NCI-H226 (cell line): ENCODE results near the gene CFAP161.

Experiments used
- DNase-seq: peaks from one replicate; pipeline ENCODE4 v3.0.0-alpha.2; 2015

CFAP161 gene, protein sequence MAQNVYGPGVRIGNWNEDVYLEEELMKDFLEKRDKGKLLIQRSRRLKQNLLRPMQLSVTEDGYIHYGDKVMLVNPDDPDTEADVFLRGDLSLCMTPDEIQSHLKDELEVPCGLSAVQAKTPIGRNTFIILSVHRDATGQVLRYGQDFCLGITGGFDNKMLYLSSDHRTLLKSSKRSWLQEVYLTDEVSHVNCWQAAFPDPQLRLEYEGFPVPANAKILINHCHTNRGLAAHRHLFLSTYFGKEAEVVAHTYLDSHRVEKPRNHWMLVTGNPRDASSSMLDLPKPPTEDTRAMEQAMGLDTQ

DNA sequence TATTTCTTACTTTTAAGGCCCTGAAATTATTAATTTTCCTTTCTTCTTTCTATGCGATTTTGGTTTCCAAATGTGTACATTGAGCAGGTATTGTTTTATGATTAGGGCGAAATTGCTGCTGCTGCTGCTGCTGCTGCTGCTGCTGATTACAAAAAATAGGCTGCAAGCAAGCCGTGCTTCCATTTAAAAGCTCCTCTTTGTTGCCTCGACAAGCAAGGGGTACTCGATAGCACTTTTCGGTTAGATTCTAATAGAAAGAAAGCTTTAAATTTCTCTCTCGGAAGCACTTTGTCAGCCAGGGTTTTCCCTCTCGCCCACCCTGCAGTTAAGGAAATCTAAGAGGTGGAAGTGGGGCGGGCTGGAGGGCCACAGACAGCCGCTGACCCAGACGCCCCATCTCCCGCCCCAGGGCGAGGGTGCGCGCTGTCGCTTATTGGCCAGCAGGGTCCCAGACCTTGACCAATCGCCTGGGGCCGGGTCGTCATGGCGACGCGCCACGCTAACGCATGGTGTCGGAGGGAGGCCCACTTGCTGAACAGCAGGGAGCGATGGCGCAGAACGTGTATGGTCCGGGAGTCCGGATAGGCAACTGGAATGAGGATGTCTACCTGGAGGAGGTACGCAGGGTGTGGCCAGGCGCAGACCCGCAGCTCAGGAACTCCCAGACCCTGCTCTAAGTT is at the start of gene CFAP161:
TSS of gene CFAP161 (plus strand) at position 489 of the 680 bp plus-strand sequence. CDS start at position 549, 60 bp downstream.
- peak; percentile 21 for DNase-seq

DNA sequence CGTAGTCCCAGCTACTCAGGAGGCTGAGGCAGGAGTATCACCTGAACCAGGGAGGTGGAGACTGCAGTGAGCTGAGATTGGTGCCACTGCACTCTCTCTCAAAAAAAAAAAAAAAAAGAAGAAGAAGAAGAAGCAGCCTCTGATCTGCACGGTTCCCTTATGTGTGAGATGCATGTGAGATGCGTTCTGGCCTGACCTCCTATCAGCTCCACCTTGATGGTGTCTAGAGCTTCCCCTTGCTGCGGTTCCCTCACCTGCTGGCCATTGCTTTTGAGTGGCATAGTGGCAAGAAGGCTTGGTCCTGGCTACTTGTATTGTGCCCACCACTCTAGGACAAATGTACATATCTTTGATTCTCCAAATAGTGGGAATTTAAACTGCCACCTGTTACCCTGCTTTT is 49.4 kb upstream of the CFAP161 start:
- DNase-seq = no peak

- DNase-seq = no peak
Observed at GRCh38 chr15:81085213-81085612, 48.9 kb upstream of the CFAP161 start.

- no peak for DNase-seq
Observed at GRCh38 chr15:81085898-81086297, 48.2 kb upstream of the CFAP161 start.

- DNase-seq = no peak
Observed at GRCh38 chr15:81087066-81087465, 47.0 kb upstream of the CFAP161 start.

DNA sequence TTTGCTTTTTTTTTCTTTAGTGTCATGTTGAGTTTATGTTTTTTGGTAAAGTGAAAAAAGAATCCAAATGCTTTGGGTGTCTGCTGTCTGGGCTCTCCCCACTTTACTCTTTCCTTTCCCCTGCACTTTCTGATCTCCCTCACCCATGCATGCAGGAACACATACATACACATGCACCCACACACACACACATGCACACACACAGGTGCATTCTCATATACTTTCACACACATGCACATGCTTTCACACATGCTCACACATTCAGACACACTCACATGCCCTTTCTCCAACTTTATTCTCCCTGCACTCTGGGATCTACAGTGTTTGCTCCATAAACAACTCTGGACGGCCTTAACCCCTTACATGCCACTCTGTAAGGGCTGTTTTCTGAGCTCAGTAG is 46.4 kb upstream of the CFAP161 start:
- no peak for DNase-seq

DNA sequence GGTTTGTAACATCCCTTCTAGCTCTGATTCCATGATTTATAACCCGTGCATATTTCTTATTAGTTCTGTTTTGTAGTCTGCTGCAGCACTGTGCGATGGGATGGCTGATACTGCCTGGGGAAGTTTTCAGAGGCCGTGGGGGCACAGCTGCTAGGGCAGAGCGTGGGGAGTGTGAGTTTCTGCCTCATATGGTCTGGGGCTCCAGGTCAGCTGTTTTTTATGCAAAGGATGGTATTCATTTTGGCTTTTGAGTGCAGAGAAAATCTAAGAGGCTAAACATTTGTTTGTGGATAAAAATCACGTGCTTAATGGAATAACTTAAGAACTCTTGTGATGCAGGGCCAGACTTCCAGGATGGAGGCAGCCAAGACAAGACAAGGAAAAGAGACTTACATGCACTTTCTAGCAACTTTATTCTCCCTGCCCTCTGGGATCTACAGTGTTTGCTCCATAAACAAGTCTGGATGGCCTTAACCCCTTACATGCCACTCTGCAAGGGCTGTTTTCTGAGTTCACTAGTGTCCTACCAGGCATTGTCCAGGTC is 45.5 kb upstream of the CFAP161 start:
- no peak for DNase-seq

- DNase-seq = peak; percentile 78
Observed at GRCh38 chr15:81091889-81092558, 42.0 kb upstream of the CFAP161 start.

- DNase-seq = no peak
Observed at GRCh38 chr15:81092559-81092902, 41.5 kb upstream of the CFAP161 start.

DNA sequence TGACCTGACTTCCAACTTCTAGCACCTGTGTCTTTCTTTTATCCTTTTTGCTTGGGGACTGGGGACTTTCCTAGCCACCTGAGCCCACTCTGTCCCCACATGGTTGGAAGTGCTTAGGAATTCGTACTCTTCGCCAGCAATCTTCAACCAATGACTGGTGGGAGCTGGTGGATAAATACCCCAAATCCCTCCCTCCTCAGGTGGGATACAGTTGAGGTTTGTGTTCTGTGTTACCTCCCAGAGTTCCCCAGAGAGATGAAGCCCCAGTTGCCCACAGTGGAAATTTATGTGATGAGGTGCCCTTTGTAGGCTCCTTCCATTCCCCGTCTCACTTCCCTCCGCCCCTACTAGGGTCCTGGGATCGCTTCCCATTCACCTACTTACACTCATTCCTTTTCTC is 40.1 kb upstream of the CFAP161 start:
- DNase-seq = no peak

DNA sequence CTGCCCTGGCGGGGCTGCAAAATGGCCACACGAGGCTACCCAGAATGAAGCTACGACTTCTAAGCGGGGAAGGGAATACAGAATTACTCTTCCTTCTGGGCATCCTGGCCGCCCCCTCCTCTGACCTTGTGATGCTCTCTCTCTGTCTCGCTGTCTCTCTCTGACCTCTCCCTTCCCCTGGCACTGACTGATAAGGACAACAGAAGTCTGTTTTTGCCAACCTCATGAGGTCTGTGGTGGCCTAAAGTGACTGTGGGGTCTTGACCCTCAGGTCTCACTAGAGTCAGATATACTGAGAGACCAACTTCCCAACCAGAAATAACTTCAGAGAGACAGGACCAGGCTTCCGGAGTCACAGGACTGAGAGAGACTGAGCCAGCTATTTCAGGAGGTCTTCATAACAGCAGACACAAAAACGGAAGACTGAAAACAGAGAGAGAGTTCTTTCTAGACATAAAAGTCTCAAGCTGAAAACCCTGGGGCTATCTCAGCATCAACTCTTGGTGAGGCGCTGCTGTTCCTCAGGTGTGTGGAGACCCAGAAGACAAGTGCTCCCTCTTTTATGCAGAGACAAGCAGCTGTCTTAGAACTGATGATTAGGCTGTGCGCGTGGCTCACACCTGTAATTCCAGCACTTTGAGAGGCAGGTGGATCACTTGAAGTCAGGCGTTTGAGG is 38.2 kb upstream of the CFAP161 start:
- no peak for DNase-seq

GRCh38 chr15:81096398-81096797 is 37.7 kb upstream of the CFAP161 start:
- DNase-seq = no peak

DNA sequence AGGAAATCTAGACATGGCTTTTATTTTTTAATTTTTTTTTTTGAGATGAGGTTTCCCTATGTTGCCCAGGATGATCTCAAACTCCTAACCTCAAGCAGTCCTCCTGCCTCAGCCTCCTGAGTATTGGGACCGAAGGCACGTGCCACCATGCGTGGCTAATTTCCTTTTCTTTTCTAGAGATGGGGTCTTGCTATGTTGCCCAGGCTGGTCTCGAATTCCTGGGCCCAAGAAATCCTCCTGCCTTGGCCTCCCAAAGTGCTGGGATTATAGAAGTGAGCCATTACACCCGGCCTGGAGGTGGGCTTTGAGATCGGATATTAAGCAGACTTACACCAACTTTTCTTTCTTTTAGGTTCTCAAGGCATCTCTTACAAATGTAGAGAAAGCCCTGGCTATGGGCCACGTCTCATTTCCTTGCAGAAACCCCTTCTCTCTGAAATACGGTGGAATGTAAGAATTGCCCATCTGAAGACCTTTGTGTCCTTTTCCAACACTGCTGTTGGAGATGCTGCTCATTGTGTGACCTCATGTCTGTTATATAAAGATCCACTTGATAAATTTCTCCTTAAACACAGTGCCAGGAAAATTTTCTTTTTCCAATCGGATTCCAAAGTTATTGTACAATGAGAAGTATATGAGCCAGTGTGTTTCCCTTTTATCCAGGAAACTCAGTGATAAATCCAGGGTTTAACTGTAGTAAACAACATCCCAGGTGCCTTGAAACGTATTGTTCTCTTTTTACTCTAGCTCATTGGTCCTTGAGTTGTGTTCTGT is 36.8 kb upstream of the CFAP161 start:
- no peak for DNase-seq

DNA sequence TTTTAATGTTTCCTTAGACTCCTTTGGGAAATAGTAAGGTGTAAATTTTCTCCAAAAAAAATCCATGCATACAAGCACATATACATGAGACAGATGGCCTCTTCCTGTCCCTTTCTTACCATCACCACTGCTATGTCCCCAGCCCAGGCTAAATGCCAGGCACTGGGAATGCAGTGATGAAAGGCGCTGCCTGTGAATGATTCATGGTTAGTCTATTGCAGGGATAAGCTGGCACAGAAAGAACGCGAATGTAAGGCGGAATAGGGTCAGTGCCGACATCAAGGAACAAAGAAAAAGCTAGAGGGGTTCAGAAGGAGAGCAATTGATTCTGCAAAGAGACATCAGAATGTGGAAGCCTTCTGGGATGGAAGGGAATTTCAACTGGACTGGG is 36.2 kb upstream of the CFAP161 start:
- DNase-seq = no peak

DNA sequence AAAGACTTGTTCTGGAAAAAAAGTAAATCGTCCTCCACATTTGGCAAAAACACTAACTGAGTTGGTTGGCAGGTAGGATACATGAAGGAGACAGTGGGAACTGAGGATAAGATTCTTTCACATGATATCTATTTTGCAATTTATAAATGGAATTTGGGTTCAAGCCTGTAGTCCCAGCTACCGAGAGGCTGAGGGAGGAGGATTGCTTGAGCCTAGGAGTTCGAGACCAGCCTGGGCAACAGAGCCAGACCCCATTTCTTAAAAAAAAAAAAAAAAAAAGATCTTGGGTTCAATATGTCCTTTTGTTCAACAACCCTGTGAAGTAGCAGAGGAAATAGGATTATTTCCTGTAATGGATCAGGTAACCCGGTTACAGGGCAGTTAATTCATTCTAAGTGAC is 35.7 kb upstream of the CFAP161 start:
- DNase-seq = no peak

GRCh38 chr15:81098861-81099651 is 35.0 kb upstream of the CFAP161 start:
- DNase-seq = peak; percentile 87

GRCh38 chr15:81101894-81102815 is 31.9 kb upstream of the CFAP161 start:
- no peak for DNase-seq

GRCh38 chr15:81103857-81104256 is 30.2 kb upstream of the CFAP161 start:
- DNase-seq = no peak

- no peak for DNase-seq
Observed at GRCh38 chr15:81105545-81105944, 28.5 kb upstream of the CFAP161 start.

GRCh38 chr15:81106560-81106959 is 27.5 kb upstream of the CFAP161 start:
- DNase-seq = peak; percentile 70

DNA sequence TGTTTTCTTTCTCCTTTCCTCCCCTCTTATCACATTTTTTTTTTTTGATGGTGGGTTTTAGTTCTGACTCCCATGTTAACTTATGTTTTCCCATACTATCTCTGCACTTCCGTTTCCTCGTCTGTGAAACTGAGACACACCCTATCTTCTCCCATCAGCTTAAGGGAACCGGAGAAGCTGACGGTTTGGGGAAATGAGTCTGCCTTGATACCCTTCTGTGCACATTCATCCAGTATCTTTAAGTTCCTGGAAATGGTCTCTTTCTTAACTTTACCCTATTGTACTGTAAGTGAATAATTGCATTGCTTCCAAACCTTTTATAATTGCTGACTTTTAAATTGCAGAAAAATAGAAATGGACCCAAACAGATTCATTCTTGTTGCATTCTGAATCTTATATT is 26.2 kb upstream of the CFAP161 start:
- DNase-seq = no peak
